Neutrophil (primary cell): Measurements from ENCODE around the gene LENG8.

Experiments
- H3K27ac ChIP-seq: fragments of 200-600 bp; sonication (generic); 2 replicates; pipeline ENCODE4 v1.5.1; 2016; ENCODE audit warnings: mild to moderate bottlenecking, moderate library complexity
- H3K27me3 ChIP-seq: fragments of 200-600 bp; sonication (generic); 2 replicates; pipeline ENCODE4 v1.6.0; 2016; ENCODE audit warnings: mild to moderate bottlenecking
- H3K36me3 ChIP-seq: fragments of 200-600 bp; sonication (generic); 2 replicates; pipeline ENCODE4 v1.5.1; 2017
- H3K4me1 ChIP-seq, 2 experiments: fragments of 200-600 bp in 1 of 2; sonication (generic) in 1 of 2; 1 replicate in 1 of 2; 2 replicates in 1 of 2; pipeline versions ENCODE4 v1.5.1 to v1.6.1; 2013 to 2016; ENCODE audit warnings: low read depth in 1 of 2, low read length in 1 of 2, mild to moderate bottlenecking in 1 of 2, moderate library complexity in 1 of 2; ENCODE audit not compliant: control insufficient read depth in 1 of 2, insufficient read depth in 1 of 2
- H3K4me3 ChIP-seq, 2 experiments: fragments of 200-600 bp in 1 of 2; sonication (generic) in 1 of 2; 1 replicate in 1 of 2; 2 replicates in 1 of 2; pipeline ENCODE4 v1.5.1; 2013 to 2016; ENCODE audit warnings: low read depth in 1 of 2, low read length in 1 of 2, mild to moderate bottlenecking in 1 of 2, moderate library complexity in 1 of 2
- H3K9me3 ChIP-seq: fragments of 200-600 bp; sonication (generic); 2 replicates; pipeline ENCODE4 v1.5.1; 2016
- TF ChIP-seq, protein P1 (sequence below): fragments of 200-600 bp; sonication (generic); IDR thresholded peaks from 2 replicates; pipeline ENCODE4 v1.5.1; 2016; ENCODE audit warnings: antibody characterized with exemption

The LENG8 gene

DNA sequence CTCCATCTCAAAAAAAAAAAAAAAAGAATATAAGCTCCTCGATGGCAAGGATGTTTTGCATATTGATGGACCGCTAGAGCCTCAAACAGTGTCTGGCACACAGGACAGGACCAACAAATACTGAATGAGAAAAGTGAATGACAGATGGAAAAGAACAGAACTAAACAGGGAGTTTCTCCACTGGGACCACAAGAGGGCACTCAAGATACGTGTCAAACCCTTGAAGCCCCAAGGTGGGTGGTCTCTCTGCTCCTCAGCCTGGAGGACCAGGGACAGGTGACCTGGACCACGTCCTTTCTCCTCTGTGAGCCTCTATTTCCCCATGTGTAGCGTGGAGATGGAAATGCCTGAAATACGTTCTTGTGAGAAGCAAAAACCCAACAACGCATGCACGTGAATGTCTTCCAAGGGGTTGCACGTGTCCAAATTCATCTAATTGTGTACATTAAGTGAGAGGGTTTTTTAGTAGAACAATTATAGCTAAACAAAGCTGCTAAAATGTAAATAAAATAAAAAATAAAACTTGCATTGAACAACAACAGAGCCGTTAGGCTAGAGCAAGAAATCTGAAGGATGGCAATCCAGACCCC lies 29.8 kb downstream of the LENG8 start:
- Histone ChIP-seq H3K27me3 (peaks cover 72% of the 10 kb centered on the region), H3K9me3 (no peaks in the 10 kb centered on the region), H3K27ac (no peak overlapping the region), H3K4me3 (no peak overlapping the region), H3K4me1 (peaks cover 23 to 24% of the 10 kb centered on the region in 2 experiments), H3K36me3 (no peaks in the 10 kb centered on the region)
- TF ChIP-seq, protein P1, sequence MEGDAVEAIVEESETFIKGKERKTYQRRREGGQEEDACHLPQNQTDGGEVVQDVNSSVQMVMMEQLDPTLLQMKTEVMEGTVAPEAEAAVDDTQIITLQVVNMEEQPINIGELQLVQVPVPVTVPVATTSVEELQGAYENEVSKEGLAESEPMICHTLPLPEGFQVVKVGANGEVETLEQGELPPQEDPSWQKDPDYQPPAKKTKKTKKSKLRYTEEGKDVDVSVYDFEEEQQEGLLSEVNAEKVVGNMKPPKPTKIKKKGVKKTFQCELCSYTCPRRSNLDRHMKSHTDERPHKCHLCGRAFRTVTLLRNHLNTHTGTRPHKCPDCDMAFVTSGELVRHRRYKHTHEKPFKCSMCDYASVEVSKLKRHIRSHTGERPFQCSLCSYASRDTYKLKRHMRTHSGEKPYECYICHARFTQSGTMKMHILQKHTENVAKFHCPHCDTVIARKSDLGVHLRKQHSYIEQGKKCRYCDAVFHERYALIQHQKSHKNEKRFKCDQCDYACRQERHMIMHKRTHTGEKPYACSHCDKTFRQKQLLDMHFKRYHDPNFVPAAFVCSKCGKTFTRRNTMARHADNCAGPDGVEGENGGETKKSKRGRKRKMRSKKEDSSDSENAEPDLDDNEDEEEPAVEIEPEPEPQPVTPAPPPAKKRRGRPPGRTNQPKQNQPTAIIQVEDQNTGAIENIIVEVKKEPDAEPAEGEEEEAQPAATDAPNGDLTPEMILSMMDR = peak; percentile 64

DNA sequence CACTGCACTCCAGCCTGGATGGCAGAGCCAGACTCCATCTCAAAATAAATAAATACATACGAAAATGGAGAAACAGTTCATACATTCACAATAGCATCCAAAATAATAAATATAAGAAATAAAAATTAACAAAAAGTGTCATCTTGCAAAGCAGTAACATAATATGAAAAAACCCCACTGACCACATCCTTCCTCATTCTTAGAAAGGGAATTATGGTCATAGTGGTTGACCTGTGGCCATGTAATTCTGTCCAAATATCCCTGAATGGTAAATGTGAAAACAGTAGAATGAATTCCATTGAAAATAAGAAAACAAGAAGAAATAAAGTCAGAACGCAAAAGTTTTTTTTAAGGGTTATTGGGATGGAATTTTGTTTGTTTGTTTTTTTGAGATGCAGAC lies 31.1 kb downstream of the LENG8 start:
- H3K4me3 ChIP-seq = no peak overlapping the region
- H3K4me1 ChIP-seq = peaks cover 23 to 24% of the 10 kb centered on the region in 2 experiments
- no peaks in the 10 kb centered on the region for H3K9me3 ChIP-seq
- TF ChIP-seq, protein P1 = no peak
- peaks cover 72% of the 10 kb centered on the region for H3K27me3 ChIP-seq
- no peak overlapping the region for H3K27ac ChIP-seq
- no peaks in the 10 kb centered on the region for H3K36me3 ChIP-seq

DNA sequence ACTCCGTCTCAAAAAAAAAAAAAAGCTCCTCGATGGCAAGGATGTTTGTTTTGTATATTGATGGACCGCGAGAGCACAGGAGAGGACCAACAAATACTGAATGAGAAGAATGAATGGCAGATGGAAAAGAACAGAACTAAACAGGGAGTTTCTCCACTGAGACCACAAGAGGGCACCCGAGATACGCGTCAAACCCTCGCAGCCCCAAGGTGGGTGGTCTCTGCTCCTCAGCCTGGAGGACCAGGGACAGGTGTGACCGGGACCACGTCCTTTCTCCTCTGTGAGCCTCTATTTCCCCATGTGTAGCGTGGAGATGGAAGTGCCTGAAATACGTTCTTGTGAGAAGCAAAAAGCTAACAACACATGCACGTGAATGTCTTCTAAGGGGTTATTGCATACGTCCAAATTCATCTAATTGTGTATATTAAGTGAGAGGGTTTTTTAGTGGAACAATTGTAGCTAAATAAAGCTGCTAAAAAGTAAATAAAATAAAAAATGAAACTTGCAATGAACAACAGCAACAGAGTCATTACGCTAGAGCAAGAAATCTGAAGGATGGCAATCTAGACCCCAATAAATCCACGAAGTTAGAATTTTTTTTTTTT lies 32.4 kb downstream of the LENG8 start:
- TF ChIP-seq, protein P1 = peak; percentile 62
- H3K4me3 ChIP-seq = no peak overlapping the region
- no peaks in the 10 kb centered on the region for H3K9me3 ChIP-seq

DNA sequence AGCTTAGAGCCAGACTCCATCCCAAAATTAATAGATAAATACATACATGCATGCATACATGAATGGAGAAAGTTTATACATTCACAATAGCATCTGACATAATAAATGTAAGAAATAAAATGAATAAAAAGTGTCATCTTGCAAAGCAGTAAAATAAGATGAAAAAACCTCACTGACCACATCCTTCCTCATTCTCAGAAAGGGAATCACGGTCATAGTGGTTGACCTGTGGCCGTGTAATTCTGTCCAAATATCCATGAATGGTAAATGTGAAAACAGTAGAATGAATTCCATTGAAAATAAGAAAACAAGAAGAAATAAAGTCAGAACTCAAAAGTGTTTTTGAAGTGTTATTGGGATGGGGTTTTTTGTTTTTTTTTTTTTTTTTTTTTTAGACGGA lies 33.9 kb downstream of the LENG8 start:
- no peaks in the 10 kb centered on the region for H3K36me3 ChIP-seq
- H3K27me3 ChIP-seq = peaks cover 72% of the 10 kb centered on the region
- peaks cover 23 to 24% of the 10 kb centered on the region in 2 experiments for H3K4me1 ChIP-seq
- no peak overlapping the region for H3K4me3 ChIP-seq
- no peak overlapping the region for H3K27ac ChIP-seq
- TF ChIP-seq, protein P1 = no peak
- no peaks in the 10 kb centered on the region for H3K9me3 ChIP-seq

More for the DNA sequence above, 32.4 kb downstream of the LENG8 start:
- no peak overlapping the region for H3K27ac ChIP-seq
- no peaks in the 10 kb centered on the region for H3K36me3 ChIP-seq
- peaks cover 72% of the 10 kb centered on the region for H3K27me3 ChIP-seq
- peaks cover 23 to 24% of the 10 kb centered on the region in 2 experiments for H3K4me1 ChIP-seq

DNA sequence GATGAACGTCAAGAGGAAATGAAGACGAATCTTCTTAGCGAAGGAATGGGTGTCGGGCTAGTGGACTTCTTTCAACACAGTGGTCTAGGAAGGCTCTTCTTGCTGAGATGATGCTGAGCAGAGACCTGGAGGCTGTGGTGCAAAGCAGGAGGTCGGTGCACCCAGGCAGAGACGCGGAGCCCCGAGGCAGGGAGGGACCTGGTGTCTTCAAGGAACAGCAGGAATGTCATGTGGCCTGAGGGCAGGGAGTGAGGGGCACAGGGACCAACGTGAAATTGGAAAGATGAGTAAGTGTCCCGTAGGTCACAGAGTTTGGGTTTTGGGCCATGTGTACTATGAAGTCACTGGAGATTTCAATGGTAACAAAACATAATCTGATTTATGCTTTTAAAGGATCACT lies 35.5 kb downstream of the LENG8 start:
- Histone ChIP-seq H3K4me3 (no peak overlapping the region), H3K27ac (no peak overlapping the region), H3K9me3 (no peaks in the 10 kb centered on the region), H3K27me3 (peaks cover 72% of the 10 kb centered on the region), H3K36me3 (no peaks in the 10 kb centered on the region), H3K4me1 (peaks cover 23 to 24% of the 10 kb centered on the region in 2 experiments)
- TF ChIP-seq, protein P1 = no peak
